NCI-H69 (cell line): ENCODE results near the gene RTL9.
"Not testable (repeated sequence)": the region's sequence is repeated elsewhere in the genome, so short reads cannot be mapped to it uniquely, and the experiment has no call there.

Experiments used
- DNase-seq: peaks from one replicate; lab custom pipeline; 2025; lab: John Stamatoyannopoulos, UW

RTL9 gene

DNA sequence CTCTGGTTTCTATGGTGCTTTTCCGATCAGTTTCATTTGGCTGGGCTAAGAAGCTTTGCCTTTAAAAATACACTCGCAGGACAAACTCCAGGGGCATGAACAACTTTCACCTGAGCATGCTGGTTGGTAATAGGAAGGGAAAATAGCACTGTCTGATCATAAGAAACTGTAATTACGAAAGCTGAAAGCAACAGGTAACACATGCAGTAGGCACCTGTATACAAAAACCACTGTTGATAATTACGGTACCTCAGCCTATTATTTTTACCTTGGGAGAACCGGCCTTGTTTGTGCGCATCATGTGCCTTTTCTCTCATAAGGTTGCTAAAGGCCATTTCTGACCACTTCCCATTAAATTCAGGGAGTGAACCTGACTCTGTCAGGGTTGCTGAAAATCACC lies 45.7 kb downstream of the RTL9 start:
- DNase-seq, result peak; percentile 41

GRCh38 chrX:110406250-110406649 lies 47.6 kb downstream of the RTL9 start:
- not testable (repeated sequence) for DNase-seq

DNA sequence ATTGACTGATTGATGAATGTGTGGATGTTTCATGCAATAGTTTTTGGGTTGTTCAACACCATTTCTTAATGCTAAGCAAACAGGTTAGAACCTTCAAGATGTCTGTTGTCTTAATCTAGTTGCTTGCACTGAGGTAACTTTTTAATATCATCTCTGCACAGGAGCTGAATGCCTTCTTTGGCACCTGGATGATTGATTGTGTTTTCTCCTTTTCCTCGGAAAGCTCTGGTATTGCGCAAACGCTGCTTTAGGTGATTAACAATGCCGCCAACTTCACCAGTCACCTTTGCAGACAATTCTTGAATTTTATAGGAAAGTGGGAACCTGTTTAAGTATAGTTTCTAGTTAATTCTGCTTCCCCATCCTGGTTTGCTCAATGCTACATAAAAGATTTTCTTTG lies 48.2 kb downstream of the RTL9 start:
- no peak for DNase-seq

DNA sequence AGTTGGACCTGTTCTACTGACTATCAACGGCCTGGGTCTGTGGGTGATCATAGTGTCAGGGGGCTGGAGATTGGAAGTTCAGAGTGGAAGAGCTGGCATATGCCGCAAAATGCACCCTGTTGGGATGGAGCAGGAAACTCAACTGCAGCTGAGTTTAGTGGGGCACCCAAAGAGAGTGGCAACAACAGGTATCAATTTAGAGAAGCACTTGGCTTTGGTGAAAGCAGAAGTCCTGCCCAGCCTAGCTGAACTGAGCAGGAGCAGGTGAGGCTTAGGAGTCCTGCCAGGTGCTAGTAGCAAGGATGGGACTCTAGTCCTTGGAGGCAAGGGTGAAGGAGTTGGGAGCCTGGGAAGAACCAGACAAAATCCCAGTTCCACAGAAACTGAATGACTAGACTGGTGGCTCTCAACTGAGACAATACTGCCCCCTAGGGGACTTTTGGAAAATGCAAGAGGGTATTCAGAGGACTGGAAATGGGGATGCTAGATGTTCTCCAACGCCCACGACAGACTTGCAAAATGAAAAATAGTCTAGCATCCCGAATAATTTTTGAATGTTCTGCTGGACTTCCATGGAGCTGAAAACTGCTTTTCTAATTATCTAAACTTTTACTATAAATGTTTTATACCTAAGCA lies 49.4 kb downstream of the RTL9 start:
- peak; percentile 74 for DNase-seq
